IMR-90 (cell line): Measurements from ENCODE around the gene ANKRD63. TPM values are rescaled to one million over a fixed set of nuclear protein-coding genes. Genes with fewer than 3 reads are reported as not detected.

Source experiments
- ATAC-seq: fragments of 200-7000 bp; cut with Tn5 transposase; 2 replicates; pipeline ENCODE4 v1.9.1; 2020; ENCODE audit warnings: low read depth, mild to moderate bottlenecking, moderate library complexity
- BruUV-seq: library from RNA; stranded (reverse); fragments of 400-500 nt; replicated peaks from 2 replicates; lab custom pipeline; 2021; lab: Mats Ljungman, UMichigan
- CTCF ChIA-PET: fragments of 300-600 bp; formaldehyde crosslinking; extraction: SDS; loops from one replicate; lab custom pipeline; 2021; ENCODE audit warnings: antibody characterized with exemption; lab: Yijun Ruan, JAX
- POLR2A ChIA-PET: fragments of 300-600 bp; sonication (Branson Sonifier 250); formaldehyde crosslinking; loops from one replicate; lab custom pipeline; 2022; ENCODE audit warnings: antibody characterized with exemption; ENCODE audit not compliant: unreplicated experiment; lab: Charles Lee
- DNase-seq: peaks from one replicate; pipeline ENCODE4 v3.0.0; 2013
- H2AFZ ChIP-seq: replicated peaks from 2 replicates; pipeline ENCODE3; 2013; ENCODE audit warnings: low read length, mild to moderate bottlenecking; ENCODE audit not compliant: poor library complexity
- H2AK5ac ChIP-seq: 2 replicates; pipeline ENCODE4 v1.6.1; 2013; ENCODE audit warnings: low read depth, low read length, inconsistent platforms
- H2AK9ac ChIP-seq: replicated peaks from 2 replicates; pipeline ENCODE3; 2013; ENCODE audit warnings: mild to moderate bottlenecking, low read depth, low read length, moderate library complexity; ENCODE audit not compliant: poor library complexity
- H2BK120ac ChIP-seq: 2 replicates; pipeline ENCODE4 v1.6.1; 2013; ENCODE audit warnings: low read depth, low read length, inconsistent platforms
- H2BK15ac ChIP-seq: 3 replicates; pipeline ENCODE4 v1.6.1; 2013; ENCODE audit warnings: low read depth, low read length, inconsistent platforms
- H2BK20ac ChIP-seq: 2 replicates; pipeline ENCODE4 v1.6.1; 2013; ENCODE audit warnings: low read depth, mild to moderate bottlenecking, inconsistent platforms, low read length, moderate library complexity
- H2BK5ac ChIP-seq: 2 replicates; pipeline ENCODE4 v1.6.1; 2013; ENCODE audit warnings: mild to moderate bottlenecking, low read depth, low read length, inconsistent platforms; ENCODE audit not compliant: poor library complexity, severe bottlenecking
- H3K14ac ChIP-seq: replicated peaks from 2 replicates; pipeline ENCODE4 v1.6.1; 2013; ENCODE audit warnings: low read depth, low read length, inconsistent platforms
- H3K18ac ChIP-seq: 2 replicates; pipeline ENCODE4 v1.6.1; 2013; ENCODE audit warnings: low read depth, low read length, control low read depth
- H3K23ac ChIP-seq: 2 replicates; pipeline ENCODE4 v1.6.1; 2013; ENCODE audit warnings: low read depth, low read length, inconsistent platforms
- H3K27ac ChIP-seq: 2 replicates; pipeline ENCODE4 v1.5.1; 2013; ENCODE audit warnings: mild to moderate bottlenecking, control low read depth, low read length; ENCODE audit not compliant: insufficient read depth
- H3K27me3 ChIP-seq: 2 replicates; pipeline ENCODE4 v1.6.1; 2013; ENCODE audit warnings: low read length; ENCODE audit not compliant: control insufficient read depth, insufficient read depth
- H3K36me3 ChIP-seq: 2 replicates; pipeline ENCODE4 v1.6.1; 2013; ENCODE audit warnings: low read length, mixed read lengths; ENCODE audit not compliant: control insufficient read depth, insufficient read depth
- H3K4ac ChIP-seq: 2 replicates; pipeline ENCODE4 v1.6.1; 2013; ENCODE audit warnings: low read depth, low read length, inconsistent platforms
- H3K4me1 ChIP-seq: 2 replicates; pipeline ENCODE4 v1.6.1; 2013; ENCODE audit warnings: low read length, mixed read lengths; ENCODE audit not compliant: control insufficient read depth, insufficient read depth
- H3K4me2 ChIP-seq: 2 replicates; pipeline ENCODE4 v1.6.1; 2013; ENCODE audit warnings: low read depth, mild to moderate bottlenecking, control low read depth, low read length, moderate library complexity
- H3K4me3 ChIP-seq: 2 replicates; pipeline ENCODE4 v1.5.1; 2013; ENCODE audit warnings: low read depth, mild to moderate bottlenecking, control low read depth, low read length, moderate library complexity; ENCODE audit not compliant: insufficient read depth
- H3K56ac ChIP-seq: 2 replicates; pipeline ENCODE4 v1.6.1; 2013; ENCODE audit warnings: low read length, inconsistent platforms; ENCODE audit not compliant: insufficient read depth; ENCODE audit errors: extremely low read depth
- H3K79me1 ChIP-seq, 2 experiments: 2 replicates each; pipeline ENCODE4 v1.6.1; 2013; ENCODE audit warnings: low read length in 2 of 2, inconsistent platforms in 1 of 2, low read depth in 1 of 2
- H3K9ac ChIP-seq: 2 replicates; pipeline ENCODE4 v1.6.1; 2013; ENCODE audit warnings: low read depth, low read length, control low read depth
- H3K9me1 ChIP-seq: 2 replicates; pipeline ENCODE4 v1.6.1; 2013; ENCODE audit warnings: low read length, inconsistent platforms; ENCODE audit not compliant: insufficient read depth
- H3K9me3 ChIP-seq: 2 replicates; pipeline ENCODE4 v1.6.1; 2013; ENCODE audit warnings: low read length; ENCODE audit not compliant: control insufficient read depth, insufficient read depth
- H4K20me1 ChIP-seq: 2 replicates; pipeline ENCODE4 v1.6.1; 2013; ENCODE audit warnings: low read length, inconsistent platforms; ENCODE audit not compliant: insufficient read depth
- H4K5ac ChIP-seq: 2 replicates; pipeline ENCODE4 v1.6.1; 2013; ENCODE audit warnings: mild to moderate bottlenecking, low read depth, low read length, control low read depth
- H4K8ac ChIP-seq, 2 experiments: 2 replicates each; pipeline ENCODE4 v1.6.1; 2013; ENCODE audit warnings: low read depth in 2 of 2, low read length in 2 of 2, control low read depth in 1 of 2, inconsistent platforms in 1 of 2
- H4K91ac ChIP-seq: 2 replicates; pipeline ENCODE4 v1.6.1; 2013; ENCODE audit warnings: low read depth, low read length, inconsistent platforms; ENCODE audit not compliant: insufficient read depth
- BHLHE40 ChIP-seq: fragments of 150-350 bp; IDR thresholded peaks from 2 replicates; pipeline ENCODE4 v1.6.1; 2016; ENCODE audit warnings: mild to moderate bottlenecking, low read depth, low read length
- CEBPB ChIP-seq: IDR thresholded peaks from 2 replicates; pipeline ENCODE4 v1.6.1; 2012; ENCODE audit warnings: low read depth, low read length, improper control_type of control experiment
- WGBS, 2 experiments: methylation state at CpG; one replicate each; pipeline versions ENCODE4 v1.1.5 to v1.1.7; 2013; ENCODE audit warnings: missing lambda C conversion rate in 2 of 2; ENCODE audit not compliant: insufficient read length in 1 of 2; ENCODE audit errors: extremely low coverage in 2 of 2; 5-methylcytosine and 5-hydroxymethylcytosine counted together
- dilution Hi-C: fragments of 300-500 bp; cut with HindIII; formaldehyde crosslinking; loops from one replicate; pipeline ENCODE4 v1.14.3; 2018; ENCODE audit warnings: low sequenced_read_pairs; ENCODE audit not compliant: unreplicated experiment
- in situ Hi-C: fragments of 300-500 bp; cut with MboI; formaldehyde crosslinking; loops from 3 replicates; pipeline ENCODE4 v1.14.3; 2019; ENCODE audit warnings: low sequenced_read_pairs, inconsistent platforms, mixed read lengths
- intact Hi-C: fragments of 100-400 bp; cut with micrococcal nuclease; formaldehyde crosslinking; loops from 2 replicates; pipeline ENCODE4 v1.10.0; 2022
- polyA plus RNA-seq, 3 experiments: library from polyadenylated mRNA; depleted of rRNA; stranded (reverse); fragments of >200 nt; gene quantifications; 2 replicates each; pipeline ENCODE4 v1.2.3, GENCODE V29; 2012; ENCODE audit warnings: low replicate concordance in 1 of 3
- total RNA-seq: library from RNA; depleted of rRNA; stranded (reverse); fragments of >200 nt; gene quantifications from 2 replicates; pipeline ENCODE4 v1.2.3, GENCODE V29; 2012

The ANKRD63 gene
- total and polyA plus RNA-seq, 2 of the 4 experiments (the other 2 are of a cell fraction), result not detected

DNA sequence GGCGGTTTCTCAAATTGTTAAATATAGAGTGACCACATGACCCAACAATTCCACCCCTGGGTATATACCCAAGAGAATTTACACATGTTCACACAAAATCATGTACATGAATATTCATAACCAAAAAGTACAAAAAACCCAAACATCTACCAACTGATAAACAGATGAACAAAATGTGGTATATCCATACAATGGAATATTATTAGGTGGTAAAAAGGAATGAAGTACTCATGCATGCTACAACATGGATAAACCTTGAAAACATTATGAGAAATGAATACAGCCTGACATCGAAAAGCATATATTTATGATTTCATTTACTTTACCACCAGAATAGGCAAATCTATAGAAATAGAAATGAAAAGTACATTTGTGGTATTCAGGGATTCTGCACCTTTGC lies 17.5 kb upstream of the ANKRD63 start:
- WGBS, 2 experiments, result no CpG with 5 or more reads among the region's 2 CpGs
- BruUV-seq, result no TSS peak
- CTCF ChIA-PET, result no interaction called here

More for the DNA sequence above, 17.5 kb upstream of the ANKRD63 start:
- in situ Hi-C loops, result no loop called here
- Histone ChIP-seq H2AFZ (no peak overlapping the region), H3K79me1 (no peaks in the 10 kb centered on the region), H2BK20ac (no peak overlapping the region), H3K14ac (no peak overlapping the region), H2BK120ac (no peak overlapping the region), H2BK15ac (no peak overlapping the region), H4K8ac (no peak overlapping the region), H3K23ac (no peak overlapping the region), H3K4ac (no peak overlapping the region), H3K56ac (no peak overlapping the region), H4K20me1 (no peaks in the 10 kb centered on the region), H3K9ac (no peak overlapping the region), H3K9me1 (no peaks in the 10 kb centered on the region), H4K91ac (no peak overlapping the region), H3K27ac (no peak overlapping the region), H2AK5ac (no peak overlapping the region), H3K4me3 (no peak overlapping the region), H3K36me3 (no peaks in the 10 kb centered on the region), H4K5ac (no peak overlapping the region), H3K9me3 (peaks cover 8% of the 10 kb centered on the region), H3K4me2 (no peak overlapping the region), H3K18ac (no peak overlapping the region), H3K27me3 (peaks cover 67% of the 10 kb centered on the region), H2AK9ac (no peak overlapping the region), H3K4me1 (no peaks in the 10 kb centered on the region), H2BK5ac (no peak overlapping the region)
- no peak for DNase-seq
- dilution Hi-C loops, result no loop called here
- intact Hi-C loops, result no loop called here
- POLR2A ChIA-PET, result interaction anchor here (0.7 kb wide), 1 partner anchor 10 kb away, joined by 7 read pairs; no protein-coding TSS in a partner anchor
- ATAC-seq, result no peak
- TF ChIP-seq BHLHE40, result no peak
- TF ChIP-seq CEBPB, result no peak
